GM18868 (cell line): ENCODE results near the gene TEX54.
"Not testable (repeated sequence)": the region's sequence is repeated elsewhere in the genome, so short reads cannot be mapped to it uniquely, and the experiment has no call there.

Experiments used
- ATAC-seq: cut with Tn5 transposase; IDR thresholded peaks from one replicate; pipeline ENCODE4 v1.9.1; 2021; ENCODE audit warnings: mild to moderate bottlenecking, moderate library complexity; ENCODE audit not compliant: unreplicated experiment

TEX54 gene

DNA sequence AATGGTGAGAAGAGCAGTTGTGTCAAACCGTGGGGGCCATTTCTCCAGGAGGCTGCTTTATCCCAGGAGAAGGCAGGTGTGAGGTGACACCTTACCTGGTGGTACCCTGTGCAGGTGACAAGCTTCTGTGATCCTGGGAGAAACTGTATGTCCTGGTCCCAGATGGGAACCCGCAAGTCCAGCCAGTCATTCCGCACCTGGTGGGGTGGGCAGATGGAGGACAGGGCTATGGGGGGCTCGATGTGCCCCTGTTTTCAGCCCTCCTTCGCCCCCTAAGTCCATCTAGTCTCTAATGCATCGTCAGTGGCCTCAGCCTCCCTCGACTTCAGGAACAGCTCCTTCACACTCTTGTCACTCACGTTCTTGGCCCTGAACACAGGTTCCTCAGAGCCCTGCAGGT is 2.7 kb upstream of the TEX54 start:
- no peak for ATAC-seq

DNA sequence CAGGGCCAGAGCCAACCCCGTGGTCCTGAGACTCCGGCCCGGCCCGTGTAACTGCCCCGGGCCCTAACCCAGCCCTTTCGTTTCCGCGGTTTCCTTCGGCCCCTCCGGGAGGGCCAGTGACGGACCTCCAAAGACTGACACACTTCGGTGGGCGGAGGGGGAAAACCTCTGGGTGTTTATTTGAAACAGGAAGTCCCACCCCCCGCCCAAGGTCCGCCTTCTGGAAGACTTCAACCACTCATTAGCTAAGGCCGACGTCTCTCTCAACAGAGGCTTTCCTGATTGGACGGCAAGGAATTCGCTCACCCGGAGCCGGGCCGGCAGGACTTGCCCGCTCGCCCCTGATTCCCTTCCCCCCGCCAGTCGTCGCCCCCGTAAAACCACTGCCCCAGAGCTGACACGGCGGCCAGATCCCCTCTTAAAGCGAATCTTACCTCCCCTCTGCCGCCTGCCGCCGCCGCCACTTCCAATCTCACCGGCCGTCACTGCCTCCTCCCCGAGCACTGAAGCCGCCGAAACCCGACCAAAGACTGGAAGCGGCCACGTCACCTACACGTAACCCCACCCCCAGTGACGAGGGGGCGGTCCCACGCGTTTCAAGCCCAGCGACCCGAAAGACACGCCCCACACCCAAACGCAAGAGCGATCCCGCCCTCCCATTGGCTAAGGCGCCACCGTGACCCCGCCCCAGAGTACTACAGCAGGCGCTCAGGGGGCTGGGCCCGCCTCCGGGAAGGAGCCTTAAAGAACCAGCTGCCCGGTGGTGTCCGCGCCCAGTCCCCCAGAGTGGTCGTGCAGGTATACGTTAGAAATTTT is 913 bp downstream of the TEX54 start, which contains the start of gene STX5:
Gene STX5, minus strand, starts transcription at position 532 of the 816 bp plus-strand sequence. CDS start 808 bp downstream, outside the sequence.
- peak; percentile 88 for ATAC-seq

DNA sequence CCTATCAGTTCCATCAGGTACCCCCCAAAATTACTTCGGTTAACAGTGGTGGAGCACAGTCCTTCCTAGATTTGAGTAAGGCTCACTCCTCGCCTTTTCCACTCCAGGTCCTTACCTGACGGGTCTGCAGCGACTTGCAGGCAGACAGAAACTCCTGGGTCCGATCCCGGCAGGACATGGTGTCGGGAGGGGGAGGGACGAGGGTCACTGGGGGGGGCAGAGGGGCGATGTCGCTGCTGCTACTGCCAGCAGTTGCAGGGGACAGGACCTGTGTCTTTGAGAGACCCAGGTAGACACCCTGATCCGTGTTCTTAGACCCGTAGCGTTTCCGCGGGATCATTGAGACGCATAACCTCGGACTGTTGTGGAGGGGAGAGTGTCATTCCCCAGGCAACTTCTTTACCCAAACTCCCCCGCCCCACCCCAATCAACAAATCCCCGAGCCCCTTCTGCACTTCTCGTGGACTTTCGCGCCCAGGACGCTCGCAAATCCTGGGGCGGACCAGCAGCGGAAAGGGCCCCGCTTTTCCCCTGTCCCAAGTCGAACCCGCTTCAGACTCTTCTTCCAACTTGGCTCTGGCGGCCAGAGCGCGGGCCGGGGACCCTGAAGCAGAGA is 1.6 kb downstream of the TEX54 start:
- ATAC-seq = no peak

DNA sequence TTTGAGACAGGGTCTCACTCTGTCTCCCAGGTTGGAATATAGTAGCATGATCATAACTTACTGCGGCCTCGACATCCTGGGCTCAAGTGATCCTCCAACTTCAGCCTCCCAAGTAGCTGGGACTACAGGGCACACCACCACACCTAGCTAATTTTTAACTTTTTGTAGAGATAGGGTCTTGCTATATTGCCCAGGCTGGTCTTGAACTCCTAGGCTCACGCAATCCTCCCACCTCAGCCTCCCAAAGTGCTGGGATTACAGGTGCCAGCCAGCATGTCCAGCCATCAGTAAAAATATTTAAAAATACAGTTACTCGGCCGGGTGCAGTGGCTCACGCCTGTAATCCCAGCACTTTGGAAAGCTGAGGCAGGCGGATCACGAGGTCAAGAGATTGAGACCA is 4.5 kb downstream of the TEX54 start:
- not testable (repeated sequence) for ATAC-seq

DNA sequence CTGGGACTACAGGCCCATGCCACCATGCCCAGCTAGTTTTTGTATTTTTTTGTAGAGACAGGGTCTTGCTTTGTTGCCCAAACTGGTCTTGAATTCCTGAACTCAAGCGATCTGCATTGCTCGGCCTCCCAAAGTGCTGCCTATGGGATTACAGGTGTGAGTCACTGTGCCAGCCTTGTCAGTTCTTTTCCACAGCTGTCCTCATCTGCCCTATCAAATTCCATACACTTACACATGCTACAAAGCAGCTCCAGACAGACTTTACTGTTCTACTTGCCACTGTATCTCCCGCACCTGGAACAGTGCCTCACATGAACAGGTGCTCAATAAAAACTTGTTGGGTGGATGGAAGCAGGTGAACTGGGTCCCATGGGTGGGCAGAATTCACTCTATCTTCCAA is 9.0 kb downstream of the TEX54 start:
- ATAC-seq = no peak

DNA sequence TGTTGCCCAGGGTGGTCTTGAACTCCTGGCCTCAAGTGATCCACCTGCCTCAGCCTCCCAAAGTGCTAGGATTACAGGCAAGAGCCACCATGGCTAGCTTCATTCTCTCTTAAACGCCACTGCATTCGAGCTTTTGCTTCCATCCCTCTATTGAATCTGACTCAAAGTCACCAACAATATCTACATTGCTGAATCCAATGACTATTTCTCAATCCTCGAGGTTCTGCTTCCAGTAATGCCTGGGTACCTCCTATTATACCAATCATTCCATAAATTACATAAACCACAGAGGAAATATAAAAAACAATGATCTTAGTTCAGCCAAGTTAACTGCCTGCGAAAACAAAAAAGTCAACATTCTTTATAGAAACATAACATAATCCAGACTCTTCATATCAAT is 15.5 kb downstream of the TEX54 start:
- ATAC-seq = no peak

GRCh38 chr11:62816557-62816956 is 16.1 kb downstream of the TEX54 start:
- ATAC-seq = no peak

DNA sequence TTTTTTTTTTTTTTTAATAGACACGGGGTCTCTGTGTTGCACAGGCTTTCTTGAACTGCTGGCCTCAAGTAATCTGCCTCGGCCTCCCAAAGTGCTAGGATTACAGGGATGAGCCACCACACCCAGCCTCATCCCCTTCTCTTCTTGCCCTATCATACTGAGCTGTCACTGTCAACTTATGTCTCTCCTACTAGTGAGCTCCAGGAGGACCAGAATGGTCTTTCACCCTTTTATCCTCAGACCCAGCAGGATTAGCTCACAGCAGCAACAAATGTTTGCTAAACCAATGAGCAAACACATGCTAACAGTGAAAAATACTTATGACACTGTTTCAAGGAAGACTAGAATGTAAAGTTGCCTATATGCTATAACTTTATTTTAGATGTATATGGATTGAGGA is 21.0 kb downstream of the TEX54 start:
- no peak for ATAC-seq

- no peak for ATAC-seq
Measured at GRCh38 chr11:62810748-62811147, 21.9 kb downstream of the TEX54 start.

GRCh38 chr11:62806611-62807121 is 26.0 kb downstream of the TEX54 start:
- ATAC-seq = no peak

DNA sequence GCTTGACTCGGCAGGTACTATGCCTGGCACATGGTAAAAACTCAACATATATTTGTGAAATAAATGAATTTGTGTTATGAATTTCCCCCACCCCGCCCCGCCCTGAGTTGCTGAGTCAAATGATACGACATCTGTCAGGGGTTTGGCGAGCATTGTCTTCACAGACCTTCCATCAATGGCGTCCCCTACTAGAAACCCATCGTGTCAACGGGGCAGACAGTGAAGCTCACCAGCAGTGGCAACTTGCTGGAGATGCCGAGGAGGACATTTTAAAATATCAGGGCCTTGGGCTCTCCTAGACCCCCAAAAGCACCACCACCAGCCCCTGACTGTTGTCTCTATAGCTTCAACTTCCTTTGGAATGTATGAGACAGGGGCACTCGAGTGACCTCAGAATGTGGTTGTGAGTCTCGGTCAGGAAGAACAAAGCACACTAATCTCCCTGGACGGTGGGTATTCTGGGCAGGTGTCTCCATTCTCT is 26.6 kb downstream of the TEX54 start:
- peak; percentile 2 for ATAC-seq

DNA sequence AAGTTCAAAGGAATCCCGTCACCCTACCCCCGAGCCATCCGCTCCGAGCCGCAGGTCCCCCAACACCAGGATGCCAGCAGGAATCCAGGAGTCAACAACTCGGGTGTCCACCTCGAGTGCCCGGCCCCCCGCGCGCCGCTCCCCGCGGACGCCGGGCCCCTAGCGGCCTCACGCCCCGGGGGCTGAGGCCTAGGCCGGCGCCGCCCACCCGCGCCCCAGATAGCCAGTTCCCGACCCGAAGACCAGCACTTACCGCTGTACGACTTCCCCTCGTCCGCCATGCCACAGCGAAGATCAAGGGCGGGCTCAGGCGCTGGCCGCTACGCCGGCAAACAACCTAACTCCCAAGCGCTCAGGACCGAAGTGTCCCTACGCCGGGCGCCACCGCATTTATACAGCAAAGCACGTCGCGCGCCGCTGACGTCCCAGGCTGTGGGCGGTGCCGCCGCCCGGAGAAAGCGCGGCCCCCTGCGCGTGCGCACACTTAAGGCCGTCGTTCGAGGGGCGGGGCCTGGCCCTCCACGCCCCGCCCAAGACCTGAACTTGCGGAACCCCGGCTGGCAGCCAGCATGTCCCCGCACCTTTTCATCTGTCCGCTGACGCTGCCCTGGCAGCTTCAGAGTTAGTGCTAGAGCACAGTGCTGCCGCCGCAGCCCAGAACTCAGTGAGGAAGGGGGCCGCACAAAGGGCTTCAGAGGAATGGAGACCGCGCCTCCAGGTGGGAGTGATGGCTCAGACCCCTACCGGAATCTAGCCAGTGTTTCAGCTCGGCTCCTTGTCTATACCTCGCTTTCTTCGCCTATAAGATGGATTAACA is 27.4 kb downstream of the TEX54 start, which contains the start of gene NXF1:
Gene NXF1, minus strand, starts transcription at position 365 of the 817 bp plus-strand sequence. Its CDS starts 84 bp downstream, at position 281.
- peak; percentile 78 for ATAC-seq

DNA sequence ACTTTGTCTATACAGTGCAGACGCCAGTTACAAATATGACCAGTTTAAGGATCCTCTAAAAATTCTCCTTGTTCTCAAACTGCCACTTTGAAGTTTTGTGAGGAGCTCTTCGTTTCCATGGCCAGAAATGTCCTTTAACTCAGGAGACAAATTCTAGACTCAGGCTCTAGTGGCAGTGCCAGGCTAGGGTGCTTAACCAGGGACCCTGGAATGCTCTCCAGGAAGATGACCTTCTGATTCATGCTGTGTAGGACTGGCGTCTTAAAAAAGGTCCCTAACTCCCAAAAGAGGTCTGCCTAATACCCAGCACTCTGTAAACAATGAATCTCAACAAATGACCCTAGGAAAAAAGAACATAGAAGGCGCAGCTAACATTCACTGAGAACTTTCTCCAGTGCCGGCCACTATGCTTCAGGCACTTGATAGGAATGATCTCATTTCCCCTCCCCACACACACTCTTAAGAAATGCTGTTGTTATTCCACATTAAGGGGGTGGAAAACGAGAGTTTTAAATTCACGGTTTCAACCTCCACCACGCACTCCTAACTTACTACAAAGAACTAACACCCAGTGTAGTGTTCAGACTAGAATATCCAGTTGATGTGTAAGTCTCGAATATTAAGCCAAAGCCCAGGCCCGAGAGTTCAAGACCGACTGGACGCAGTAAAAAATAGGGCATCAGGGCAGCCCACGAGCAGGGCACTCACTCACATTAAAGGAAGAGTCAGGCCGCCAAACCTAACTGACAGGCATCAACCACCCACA is 28.1 kb downstream of the TEX54 start:
- no peak for ATAC-seq

GRCh38 chr11:62801071-62801470 is 31.6 kb downstream of the TEX54 start:
- ATAC-seq = no peak

GRCh38 chr11:62799486-62799885 is 33.2 kb downstream of the TEX54 start:
- ATAC-seq = no peak

- ATAC-seq = no peak
Measured at GRCh38 chr11:62796281-62796680, 36.4 kb downstream of the TEX54 start.

DNA sequence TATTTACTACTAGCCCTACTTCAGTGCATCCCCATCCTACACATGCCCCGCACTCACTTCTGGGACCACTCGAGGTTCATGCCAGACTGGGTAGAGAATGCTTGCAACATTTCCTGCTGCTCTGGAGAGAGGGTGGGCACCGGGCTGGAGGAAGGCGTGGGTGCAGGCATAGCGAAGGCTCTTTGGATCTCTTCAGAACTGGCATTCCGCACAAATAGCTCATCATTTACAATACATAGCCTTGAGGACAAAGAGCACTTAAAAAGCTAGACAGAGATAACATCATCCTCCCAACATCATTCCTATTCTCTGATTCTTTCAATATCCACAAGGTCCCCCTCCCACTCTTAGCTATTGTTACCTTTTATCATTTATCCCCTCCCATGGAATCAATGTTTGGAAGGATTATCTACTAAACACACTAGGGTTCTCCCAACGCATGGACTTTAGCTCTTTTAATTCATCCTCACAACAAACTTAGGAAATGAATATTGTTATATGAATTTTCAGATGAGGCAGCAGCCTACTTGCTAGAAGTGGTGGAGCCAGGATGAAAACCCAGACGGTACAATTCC is 38.4 kb downstream of the TEX54 start:
- no peak for ATAC-seq

DNA sequence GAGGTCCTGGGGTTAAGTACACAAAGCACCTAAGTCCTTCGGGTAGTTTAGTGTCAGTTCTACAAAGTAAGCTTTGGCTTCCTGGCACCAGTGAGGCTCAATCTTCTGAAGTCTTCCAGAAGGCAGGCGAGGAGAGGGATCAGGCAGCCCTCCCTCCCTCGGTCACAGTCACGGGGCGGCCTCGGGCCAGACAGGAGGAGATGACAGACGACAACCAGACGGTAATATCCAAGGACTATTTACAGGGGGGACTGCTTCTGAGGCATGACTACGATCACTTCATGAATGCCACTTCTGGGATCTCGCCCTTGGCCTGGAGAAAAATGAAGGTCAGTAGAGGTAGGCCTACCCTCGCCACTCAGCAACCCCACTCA is 40.5 kb downstream of the TEX54 start:
- no peak for ATAC-seq

DNA sequence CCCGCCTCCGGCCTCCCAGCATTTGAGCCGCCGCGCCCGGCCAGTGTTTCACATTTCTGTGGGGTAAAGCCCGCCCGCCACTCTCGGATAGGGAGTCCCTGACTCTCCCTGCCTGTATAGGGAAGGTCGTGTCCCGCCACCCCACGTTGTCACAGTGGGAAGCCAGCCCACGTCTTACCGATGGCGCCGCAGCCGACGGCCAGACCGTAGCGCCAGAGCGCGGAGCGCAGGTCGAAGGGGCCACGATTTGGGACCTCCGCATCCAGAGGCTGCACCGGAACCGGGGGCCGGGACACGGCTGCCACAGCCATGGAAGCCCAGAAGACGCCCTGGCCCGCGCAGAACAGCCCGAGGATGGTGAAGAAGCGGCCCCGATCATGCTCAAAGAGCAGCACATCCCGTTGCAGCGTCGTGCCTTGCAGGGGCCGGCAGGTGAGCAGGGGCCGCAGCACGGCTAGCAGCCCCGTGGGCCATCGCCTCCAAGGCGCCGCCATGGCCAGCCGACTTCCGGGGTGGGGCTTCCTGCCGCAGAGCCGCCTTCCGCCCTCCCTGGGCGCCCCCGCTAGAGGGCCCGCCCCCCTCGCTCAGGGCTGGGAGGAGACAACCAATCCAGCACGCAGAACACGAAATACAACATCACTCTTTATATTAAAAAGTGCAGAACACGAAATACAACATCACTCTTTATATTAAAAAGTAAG is 41.0 kb downstream of the TEX54 start, which contains the start of gene TMEM223:
Gene TMEM223, minus strand, starts transcription at position 506 of the 701 bp plus-strand sequence. Its CDS starts 12 bp downstream, at position 494.
- ATAC-seq = peak; percentile 73
